GM23338 (cell line): ENCODE results near the gene MYOCD. TPM values are rescaled to one million over a fixed set of nuclear protein-coding genes. Genes with fewer than 3 reads are reported as not detected.

Source experiments
- ATAC-seq: fragments of 200-7000 bp; cut with Tn5 transposase; 3 replicates; pipeline ENCODE4 v1.9.1; 2020
- DNase-seq: peaks from one replicate; pipeline ENCODE4 v3.0.0-alpha.2; 2015; ENCODE audit warnings: low spot score
- H2AFZ ChIP-seq: fragments of 200-600 bp; sonication (generic); 2 replicates; pipeline ENCODE4 v1.8.0; 2016; ENCODE audit warnings: antibody characterized with exemption, mild to moderate bottlenecking, moderate library complexity
- H3F3A ChIP-seq: fragments of 200-600 bp; sonication (generic); replicated peaks from 2 replicates; pipeline ENCODE4 v1.8.0; 2017; ENCODE audit warnings: antibody characterized with exemption, mixed run types, low read depth
- H3K27ac ChIP-seq: fragments of 200-600 bp; sonication (generic); 2 replicates; pipeline ENCODE4 v1.6.1; 2016; ENCODE audit warnings: low read depth
- H3K27me3 ChIP-seq: fragments of 200-600 bp; sonication (generic); 2 replicates; pipeline ENCODE4 v1.8.0; 2016; ENCODE audit warnings: mild to moderate bottlenecking, mixed run types, moderate library complexity; ENCODE audit not compliant: insufficient read depth
- H3K36me3 ChIP-seq: fragments of 200-600 bp; sonication (generic); 2 replicates; pipeline ENCODE4 v1.8.0; 2016; ENCODE audit warnings: mild to moderate bottlenecking; ENCODE audit not compliant: insufficient read depth
- H3K4me1 ChIP-seq: fragments of 200-600 bp; sonication (generic); 2 replicates; pipeline ENCODE4 v1.8.0; 2016; ENCODE audit warnings: mild to moderate bottlenecking, moderate library complexity; ENCODE audit not compliant: insufficient read depth
- H3K4me2 ChIP-seq: fragments of 200-600 bp; sonication (generic); 2 replicates; pipeline ENCODE4 v1.7.1; 2017; ENCODE audit warnings: mixed run types
- H3K4me3 ChIP-seq: fragments of 200-600 bp; sonication (generic); 2 replicates; pipeline ENCODE4 v1.6.1; 2016; ENCODE audit warnings: mixed run types
- H3K79me2 ChIP-seq: fragments of 200-600 bp; sonication (generic); replicated peaks from 2 replicates; pipeline ENCODE4 v1.8.0; 2017; ENCODE audit warnings: mild to moderate bottlenecking; ENCODE audit not compliant: insufficient read depth
- H3K9me2 ChIP-seq: fragments of 200-600 bp; sonication (generic); 2 replicates; pipeline ENCODE4 v1.8.0; 2017; ENCODE audit not compliant: insufficient read depth
- H4K20me1 ChIP-seq: fragments of 200-600 bp; sonication (generic); replicated peaks from 2 replicates; pipeline ENCODE4 v1.8.0; 2017; ENCODE audit warnings: mild to moderate bottlenecking; ENCODE audit not compliant: insufficient read depth
- H3K27ac Mint-ChIP-seq: 2 replicates; pipeline ENCODE4 v1.8.0; 2020; ENCODE audit warnings: inconsistent platforms, mild to moderate bottlenecking, moderate library complexity, mixed read lengths
- H3K27me3 Mint-ChIP-seq: 3 replicates; pipeline ENCODE4 v1.8.0; 2022; ENCODE audit warnings: low read depth, mild to moderate bottlenecking, moderate library complexity, mixed read lengths, inconsistent platforms; ENCODE audit not compliant: insufficient read depth, poor library complexity
- H3K36me3 Mint-ChIP-seq: 3 replicates; pipeline ENCODE4 v1.8.0; 2021; ENCODE audit warnings: low read depth, mild to moderate bottlenecking, inconsistent platforms, moderate library complexity, mixed read lengths
- H3K4me1 Mint-ChIP-seq: 3 replicates; pipeline ENCODE4 v1.8.0; 2020; ENCODE audit warnings: mild to moderate bottlenecking, inconsistent platforms, mixed read lengths
- H3K4me3 Mint-ChIP-seq: 3 replicates; pipeline ENCODE4 v1.8.0; 2021; ENCODE audit warnings: moderate library complexity, mild to moderate bottlenecking, inconsistent platforms, mixed read lengths
- H3K9me3 Mint-ChIP-seq: 3 replicates; pipeline ENCODE4 v1.8.0; 2020; ENCODE audit warnings: moderate library complexity, mild to moderate bottlenecking, inconsistent platforms, mixed read lengths
- CREB1 ChIP-seq: fragments of 250-450 bp; sonication (Bioruptor Pico); IDR thresholded peaks from 2 replicates; pipeline ENCODE4 v1.5.0; 2020; ENCODE audit warnings: low read depth, mild to moderate bottlenecking, moderate library complexity
- EZH2 ChIP-seq: fragments of 200-600 bp; sonication (generic); IDR thresholded peaks from one replicate; pipeline ENCODE4 v1.8.0; 2017; ENCODE audit warnings: antibody characterized with exemption, mild to moderate bottlenecking, low read depth; ENCODE audit not compliant: unreplicated experiment
- EZH2phosphoT487 ChIP-seq: fragments of 200-600 bp; sonication (generic); IDR thresholded peaks from one replicate; pipeline ENCODE4 v1.8.1; 2018; ENCODE audit warnings: antibody characterized with exemption; ENCODE audit not compliant: unreplicated experiment
- JUNB ChIP-seq: IDR thresholded peaks from one replicate; pipeline ENCODE4 v1.6.1; 2016; ENCODE audit warnings: antibody characterized with exemption; ENCODE audit not compliant: unreplicated experiment
- NANOG ChIP-seq: IDR thresholded peaks from 2 replicates; pipeline ENCODE4 v1.6.1; 2016; ENCODE audit warnings: antibody characterized with exemption, borderline replicate concordance
- POLR2AphosphoS5 ChIP-seq: IDR thresholded peaks from 2 replicates; pipeline ENCODE4 v1.6.1; 2016; ENCODE audit warnings: antibody characterized with exemption, low read depth
- STAT1 ChIP-seq: IDR thresholded peaks from one replicate; pipeline ENCODE4 v1.6.1; 2016; ENCODE audit warnings: antibody characterized with exemption; ENCODE audit not compliant: unreplicated experiment
- ZNF114 ChIP-seq: fragments of 250-450 bp; sonication (Bioruptor Pico); IDR thresholded peaks from 2 replicates; pipeline ENCODE4 v1.5.0; 2020; ENCODE audit warnings: mild to moderate bottlenecking, moderate library complexity
- ZNF331 ChIP-seq: fragments of 250-450 bp; sonication (Bioruptor Pico); IDR thresholded peaks from 2 replicates; pipeline ENCODE4 v1.5.0; 2020; ENCODE audit warnings: low read depth, mild to moderate bottlenecking, moderate library complexity
- polyA plus RNA-seq: library from polyadenylated mRNA; unstranded; fragments of >200 nt; fragmentation: Nextera tagmentation; extraction: Ambion mirVana; gene quantifications from 2 replicates; pipeline ENCODE4 v1.2.1, GENCODE V29; 2016
- total RNA-seq: library from RNA; depleted of rRNA; stranded (reverse); fragments of >200 nt; shearing (Covaris generic); gene quantifications from 2 replicates; pipeline ENCODE4 v1.2.3, GENCODE V29; 2014
- TF ChIP-seq, protein P1 (sequence below): IDR thresholded peaks from 2 replicates; pipeline ENCODE4 v1.6.1; 2016; ENCODE audit warnings: antibody characterized with exemption
- TF ChIP-seq, protein P2 (sequence below), 2 experiments: fragments of 200-600 bp in 1 of 2; sonication (generic) in 1 of 2; conservative IDR thresholded peaks; 2 replicates each; pipeline versions ENCODE4 v1.5.1 to v1.6.1; 2016 to 2017; ENCODE audit warnings: antibody characterized with exemption in 2 of 2, low read depth in 2 of 2, mild to moderate bottlenecking in 2 of 2, moderate library complexity in 1 of 2
- TF ChIP-seq, protein P3 (sequence below): fragments of 250-450 bp; sonication (Bioruptor Pico); IDR thresholded peaks from 2 replicates; pipeline ENCODE4 v1.5.0; 2020; ENCODE audit warnings: mild to moderate bottlenecking, moderate library complexity
- TF ChIP-seq, protein P4 (sequence below): IDR thresholded peaks from one replicate; pipeline ENCODE4 v1.6.1; 2018; ENCODE audit warnings: antibody characterized with exemption; ENCODE audit not compliant: unreplicated experiment

MYOCD gene
- total and polyA plus RNA-seq, 2 experiments from 2014 or later = 0.80 to 2.4 TPM

DNA sequence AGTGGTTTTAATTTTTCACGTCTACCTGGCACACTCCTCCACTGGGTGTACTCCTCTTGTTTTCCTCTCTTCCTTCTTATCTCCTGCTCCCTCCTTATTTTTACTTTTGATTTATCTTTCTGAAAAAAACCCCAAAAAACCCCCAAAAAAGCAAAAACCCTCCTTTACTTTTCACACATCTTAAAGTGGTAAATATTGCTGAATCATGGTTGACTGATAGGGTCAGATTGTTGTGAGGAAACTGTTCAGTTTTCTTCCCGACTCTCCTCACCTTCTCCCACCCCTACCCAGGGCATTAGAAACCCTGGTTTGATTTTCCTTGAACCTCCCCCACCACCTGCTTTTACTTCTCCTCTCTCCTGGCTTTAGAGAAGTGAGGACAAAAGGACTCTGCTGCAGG, 149.0 kb downstream of the MYOCD start:
- no peak overlapping the region for H2AFZ ChIP-seq
- Mint-ChIP-seq H3K36me3 (peaks cover 7% of the 10 kb centered on the region), H3K27ac (peak overlapping the region; percentile 53; the same call in 1 of the 2 replicates)

More for the DNA sequence above, 149.0 kb downstream of the MYOCD start:
- H3K36me3 ChIP-seq = no peaks in the 10 kb centered on the region
- H3K4me3 ChIP-seq = no peak overlapping the region
- no peak overlapping the region for H3K4me2 ChIP-seq
- Mint-ChIP-seq H3K27me3 (peaks cover under 1% of the 10 kb centered on the region), H3K4me1 (peaks cover 9% of the 10 kb centered on the region; the same call in 2 of the 3 replicates), H3K9me3 (peaks cover 10% of the 10 kb centered on the region), H3K4me3 (no peak overlapping the region)
- TF ChIP-seq CREB1 (no peak), ZNF331 (CRISPR knock-in tag) (no peak), NANOG (no peak), EZH2 (no peak), ZNF114 (no peak), POLR2AphosphoS5 (no peak), JUNB (no peak), STAT1 (no peak), EZH2phosphoT487 (no peak)
- TF ChIP-seq, protein P1, sequence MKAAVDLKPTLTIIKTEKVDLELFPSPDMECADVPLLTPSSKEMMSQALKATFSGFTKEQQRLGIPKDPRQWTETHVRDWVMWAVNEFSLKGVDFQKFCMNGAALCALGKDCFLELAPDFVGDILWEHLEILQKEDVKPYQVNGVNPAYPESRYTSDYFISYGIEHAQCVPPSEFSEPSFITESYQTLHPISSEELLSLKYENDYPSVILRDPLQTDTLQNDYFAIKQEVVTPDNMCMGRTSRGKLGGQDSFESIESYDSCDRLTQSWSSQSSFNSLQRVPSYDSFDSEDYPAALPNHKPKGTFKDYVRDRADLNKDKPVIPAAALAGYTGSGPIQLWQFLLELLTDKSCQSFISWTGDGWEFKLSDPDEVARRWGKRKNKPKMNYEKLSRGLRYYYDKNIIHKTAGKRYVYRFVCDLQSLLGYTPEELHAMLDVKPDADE = no peak
- TF ChIP-seq, protein P2, sequence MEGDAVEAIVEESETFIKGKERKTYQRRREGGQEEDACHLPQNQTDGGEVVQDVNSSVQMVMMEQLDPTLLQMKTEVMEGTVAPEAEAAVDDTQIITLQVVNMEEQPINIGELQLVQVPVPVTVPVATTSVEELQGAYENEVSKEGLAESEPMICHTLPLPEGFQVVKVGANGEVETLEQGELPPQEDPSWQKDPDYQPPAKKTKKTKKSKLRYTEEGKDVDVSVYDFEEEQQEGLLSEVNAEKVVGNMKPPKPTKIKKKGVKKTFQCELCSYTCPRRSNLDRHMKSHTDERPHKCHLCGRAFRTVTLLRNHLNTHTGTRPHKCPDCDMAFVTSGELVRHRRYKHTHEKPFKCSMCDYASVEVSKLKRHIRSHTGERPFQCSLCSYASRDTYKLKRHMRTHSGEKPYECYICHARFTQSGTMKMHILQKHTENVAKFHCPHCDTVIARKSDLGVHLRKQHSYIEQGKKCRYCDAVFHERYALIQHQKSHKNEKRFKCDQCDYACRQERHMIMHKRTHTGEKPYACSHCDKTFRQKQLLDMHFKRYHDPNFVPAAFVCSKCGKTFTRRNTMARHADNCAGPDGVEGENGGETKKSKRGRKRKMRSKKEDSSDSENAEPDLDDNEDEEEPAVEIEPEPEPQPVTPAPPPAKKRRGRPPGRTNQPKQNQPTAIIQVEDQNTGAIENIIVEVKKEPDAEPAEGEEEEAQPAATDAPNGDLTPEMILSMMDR (conservative IDR thresholded peaks at IDR 0.05; ENCODE audit: low read depth in 2 of 2) = no peak
- TF ChIP-seq, protein P3, sequence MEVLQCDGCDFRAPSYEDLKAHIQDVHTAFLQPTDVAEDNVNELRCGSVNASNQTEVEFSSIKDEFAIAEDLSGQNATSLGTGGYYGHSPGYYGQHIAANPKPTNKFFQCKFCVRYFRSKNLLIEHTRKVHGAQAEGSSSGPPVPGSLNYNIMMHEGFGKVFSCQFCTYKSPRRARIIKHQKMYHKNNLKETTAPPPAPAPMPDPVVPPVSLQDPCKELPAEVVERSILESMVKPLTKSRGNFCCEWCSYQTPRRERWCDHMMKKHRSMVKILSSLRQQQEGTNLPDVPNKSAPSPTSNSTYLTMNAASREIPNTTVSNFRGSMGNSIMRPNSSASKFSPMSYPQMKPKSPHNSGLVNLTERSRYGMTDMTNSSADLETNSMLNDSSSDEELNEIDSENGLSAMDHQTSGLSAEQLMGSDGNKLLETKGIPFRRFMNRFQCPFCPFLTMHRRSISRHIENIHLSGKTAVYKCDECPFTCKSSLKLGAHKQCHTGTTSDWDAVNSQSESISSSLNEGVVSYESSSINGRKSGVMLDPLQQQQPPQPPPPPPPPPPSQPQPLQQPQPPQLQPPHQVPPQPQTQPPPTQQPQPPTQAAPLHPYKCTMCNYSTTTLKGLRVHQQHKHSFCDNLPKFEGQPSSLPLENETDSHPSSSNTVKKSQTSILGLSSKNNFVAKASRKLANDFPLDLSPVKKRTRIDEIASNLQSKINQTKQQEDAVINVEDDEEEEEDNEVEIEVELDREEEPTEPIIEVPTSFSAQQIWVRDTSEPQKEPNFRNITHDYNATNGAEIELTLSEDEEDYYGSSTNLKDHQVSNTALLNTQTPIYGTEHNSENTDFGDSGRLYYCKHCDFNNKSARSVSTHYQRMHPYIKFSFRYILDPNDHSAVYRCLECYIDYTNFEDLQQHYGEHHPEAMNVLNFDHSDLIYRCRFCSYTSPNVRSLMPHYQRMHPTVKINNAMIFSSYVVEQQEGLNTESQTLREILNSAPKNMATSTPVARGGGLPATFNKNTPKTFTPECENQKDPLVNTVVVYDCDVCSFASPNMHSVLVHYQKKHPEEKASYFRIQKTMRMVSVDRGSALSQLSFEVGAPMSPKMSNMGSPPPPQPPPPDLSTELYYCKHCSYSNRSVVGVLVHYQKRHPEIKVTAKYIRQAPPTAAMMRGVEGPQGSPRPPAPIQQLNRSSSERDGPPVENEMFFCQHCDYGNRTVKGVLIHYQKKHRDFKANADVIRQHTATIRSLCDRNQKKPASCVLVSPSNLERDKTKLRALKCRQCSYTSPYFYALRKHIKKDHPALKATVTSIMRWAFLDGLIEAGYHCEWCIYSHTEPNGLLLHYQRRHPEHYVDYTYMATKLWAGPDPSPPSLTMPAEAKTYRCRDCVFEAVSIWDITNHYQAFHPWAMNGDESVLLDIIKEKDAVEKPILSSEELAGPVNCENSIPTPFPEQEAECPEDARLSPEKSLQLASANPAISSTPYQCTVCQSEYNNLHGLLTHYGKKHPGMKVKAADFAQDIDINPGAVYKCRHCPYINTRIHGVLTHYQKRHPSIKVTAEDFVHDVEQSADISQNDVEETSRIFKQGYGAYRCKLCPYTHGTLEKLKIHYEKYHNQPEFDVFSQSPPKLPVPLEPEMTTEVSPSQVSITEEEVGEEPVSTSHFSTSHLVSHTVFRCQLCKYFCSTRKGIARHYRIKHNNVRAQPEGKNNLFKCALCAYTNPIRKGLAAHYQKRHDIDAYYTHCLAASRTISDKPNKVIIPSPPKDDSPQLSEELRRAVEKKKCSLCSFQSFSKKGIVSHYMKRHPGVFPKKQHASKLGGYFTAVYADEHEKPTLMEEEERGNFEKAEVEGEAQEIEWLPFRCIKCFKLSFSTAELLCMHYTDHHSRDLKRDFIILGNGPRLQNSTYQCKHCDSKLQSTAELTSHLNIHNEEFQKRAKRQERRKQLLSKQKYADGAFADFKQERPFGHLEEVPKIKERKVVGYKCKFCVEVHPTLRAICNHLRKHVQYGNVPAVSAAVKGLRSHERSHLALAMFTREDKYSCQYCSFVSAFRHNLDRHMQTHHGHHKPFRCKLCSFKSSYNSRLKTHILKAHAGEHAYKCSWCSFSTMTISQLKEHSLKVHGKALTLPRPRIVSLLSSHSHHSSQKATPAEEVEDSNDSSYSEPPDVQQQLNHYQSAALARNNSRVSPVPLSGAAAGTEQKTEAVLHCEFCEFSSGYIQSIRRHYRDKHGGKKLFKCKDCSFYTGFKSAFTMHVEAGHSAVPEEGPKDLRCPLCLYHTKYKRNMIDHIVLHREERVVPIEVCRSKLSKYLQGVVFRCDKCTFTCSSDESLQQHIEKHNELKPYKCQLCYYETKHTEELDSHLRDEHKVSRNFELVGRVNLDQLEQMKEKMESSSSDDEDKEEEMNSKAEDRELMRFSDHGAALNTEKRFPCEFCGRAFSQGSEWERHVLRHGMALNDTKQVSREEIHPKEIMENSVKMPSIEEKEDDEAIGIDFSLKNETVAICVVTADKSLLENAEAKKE (CRISPR knock-in tag) = no peak
- TF ChIP-seq, protein P4, sequence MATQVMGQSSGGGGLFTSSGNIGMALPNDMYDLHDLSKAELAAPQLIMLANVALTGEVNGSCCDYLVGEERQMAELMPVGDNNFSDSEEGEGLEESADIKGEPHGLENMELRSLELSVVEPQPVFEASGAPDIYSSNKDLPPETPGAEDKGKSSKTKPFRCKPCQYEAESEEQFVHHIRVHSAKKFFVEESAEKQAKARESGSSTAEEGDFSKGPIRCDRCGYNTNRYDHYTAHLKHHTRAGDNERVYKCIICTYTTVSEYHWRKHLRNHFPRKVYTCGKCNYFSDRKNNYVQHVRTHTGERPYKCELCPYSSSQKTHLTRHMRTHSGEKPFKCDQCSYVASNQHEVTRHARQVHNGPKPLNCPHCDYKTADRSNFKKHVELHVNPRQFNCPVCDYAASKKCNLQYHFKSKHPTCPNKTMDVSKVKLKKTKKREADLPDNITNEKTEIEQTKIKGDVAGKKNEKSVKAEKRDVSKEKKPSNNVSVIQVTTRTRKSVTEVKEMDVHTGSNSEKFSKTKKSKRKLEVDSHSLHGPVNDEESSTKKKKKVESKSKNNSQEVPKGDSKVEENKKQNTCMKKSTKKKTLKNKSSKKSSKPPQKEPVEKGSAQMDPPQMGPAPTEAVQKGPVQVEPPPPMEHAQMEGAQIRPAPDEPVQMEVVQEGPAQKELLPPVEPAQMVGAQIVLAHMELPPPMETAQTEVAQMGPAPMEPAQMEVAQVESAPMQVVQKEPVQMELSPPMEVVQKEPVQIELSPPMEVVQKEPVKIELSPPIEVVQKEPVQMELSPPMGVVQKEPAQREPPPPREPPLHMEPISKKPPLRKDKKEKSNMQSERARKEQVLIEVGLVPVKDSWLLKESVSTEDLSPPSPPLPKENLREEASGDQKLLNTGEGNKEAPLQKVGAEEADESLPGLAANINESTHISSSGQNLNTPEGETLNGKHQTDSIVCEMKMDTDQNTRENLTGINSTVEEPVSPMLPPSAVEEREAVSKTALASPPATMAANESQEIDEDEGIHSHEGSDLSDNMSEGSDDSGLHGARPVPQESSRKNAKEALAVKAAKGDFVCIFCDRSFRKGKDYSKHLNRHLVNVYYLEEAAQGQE = no peak
- H3K9me2 ChIP-seq = peaks cover under 1% of the 10 kb centered on the region; the same call in 1 of the 2 replicates
- DNase-seq = no peak
- H3K27me3 ChIP-seq = no peaks in the 10 kb centered on the region
- H4K20me1 ChIP-seq = no peaks in the 10 kb centered on the region; the same call in 1 of the 2 replicates
- H3K27ac ChIP-seq = no peak overlapping the region
- no peaks in the 10 kb centered on the region for H3F3A ChIP-seq
- peaks cover 10% of the 10 kb centered on the region; the same call in 1 of the 2 replicates for H3K4me1 ChIP-seq
- ATAC-seq = no peak
- H3K79me2 ChIP-seq = peaks cover 24% of the 10 kb centered on the region
